Stimulated activated memory B cell treated with anti-CD40 and anti-IgM and Interleukin-4, amounts not matched to agents 10 μg/mL and 1 μg/mL and 100 μg/mL, for 72 hours (primary cell): Measurements from ENCODE around the gene MAPK8IP1.

ENCODE experiments used
- ATAC-seq: fragments of 150-1000 bp; cut with Tn5 transposase; 2 replicates; pipeline ENCODE4 v1.10.0; 2021
- H3K27ac Mint-ChIP-seq: one replicate; pipeline ENCODE4 v1.8.0; 2022; ENCODE audit warnings: mild to moderate bottlenecking, mixed read lengths
- H3K27me3 Mint-ChIP-seq: one replicate; pipeline ENCODE4 v1.8.0; 2022; ENCODE audit warnings: mixed read lengths
- H3K36me3 Mint-ChIP-seq: one replicate; pipeline ENCODE4 v1.8.0; 2022; ENCODE audit warnings: mixed read lengths
- H3K4me1 Mint-ChIP-seq: one replicate; pipeline ENCODE4 v1.8.0; 2022; ENCODE audit warnings: mixed read lengths
- H3K4me3 Mint-ChIP-seq: one replicate; pipeline ENCODE4 v1.8.0; 2022; ENCODE audit warnings: mild to moderate bottlenecking, moderate library complexity, mixed read lengths
- H3K9me3 Mint-ChIP-seq: one replicate; pipeline ENCODE4 v1.8.0; 2022; ENCODE audit warnings: mixed read lengths

The MAPK8IP1 gene

DNA sequence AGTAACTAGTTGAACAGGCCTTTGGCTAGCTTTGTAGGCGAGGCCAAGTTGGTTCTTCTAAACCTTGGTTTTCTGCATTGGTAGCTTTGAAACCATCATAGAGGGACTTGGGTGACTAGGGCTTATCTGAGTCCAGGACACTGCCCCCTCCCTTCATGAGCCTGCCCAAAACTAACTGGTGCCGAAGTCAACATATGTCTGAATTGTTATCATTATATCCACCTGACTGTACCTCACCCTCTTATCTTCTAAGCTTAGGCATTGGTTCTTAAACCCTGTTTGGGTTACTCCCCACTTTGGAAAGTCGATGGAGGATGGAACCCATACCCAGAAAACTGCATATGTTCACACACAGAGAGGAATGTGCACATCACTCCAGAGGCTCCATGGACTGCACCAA, 7.6 kb upstream of the MAPK8IP1 start:
- no peak overlapping the region for H3K27ac Mint-ChIP-seq
- no peaks in the 10 kb centered on the region for H3K27me3 Mint-ChIP-seq
- ATAC-seq, result no peak
- peaks cover 78% of the 10 kb centered on the region for H3K36me3 Mint-ChIP-seq
- no peaks in the 10 kb centered on the region for H3K9me3 Mint-ChIP-seq
- H3K4me1 Mint-ChIP-seq, result no peaks in the 10 kb centered on the region
- H3K4me3 Mint-ChIP-seq, result no peak overlapping the region

DNA sequence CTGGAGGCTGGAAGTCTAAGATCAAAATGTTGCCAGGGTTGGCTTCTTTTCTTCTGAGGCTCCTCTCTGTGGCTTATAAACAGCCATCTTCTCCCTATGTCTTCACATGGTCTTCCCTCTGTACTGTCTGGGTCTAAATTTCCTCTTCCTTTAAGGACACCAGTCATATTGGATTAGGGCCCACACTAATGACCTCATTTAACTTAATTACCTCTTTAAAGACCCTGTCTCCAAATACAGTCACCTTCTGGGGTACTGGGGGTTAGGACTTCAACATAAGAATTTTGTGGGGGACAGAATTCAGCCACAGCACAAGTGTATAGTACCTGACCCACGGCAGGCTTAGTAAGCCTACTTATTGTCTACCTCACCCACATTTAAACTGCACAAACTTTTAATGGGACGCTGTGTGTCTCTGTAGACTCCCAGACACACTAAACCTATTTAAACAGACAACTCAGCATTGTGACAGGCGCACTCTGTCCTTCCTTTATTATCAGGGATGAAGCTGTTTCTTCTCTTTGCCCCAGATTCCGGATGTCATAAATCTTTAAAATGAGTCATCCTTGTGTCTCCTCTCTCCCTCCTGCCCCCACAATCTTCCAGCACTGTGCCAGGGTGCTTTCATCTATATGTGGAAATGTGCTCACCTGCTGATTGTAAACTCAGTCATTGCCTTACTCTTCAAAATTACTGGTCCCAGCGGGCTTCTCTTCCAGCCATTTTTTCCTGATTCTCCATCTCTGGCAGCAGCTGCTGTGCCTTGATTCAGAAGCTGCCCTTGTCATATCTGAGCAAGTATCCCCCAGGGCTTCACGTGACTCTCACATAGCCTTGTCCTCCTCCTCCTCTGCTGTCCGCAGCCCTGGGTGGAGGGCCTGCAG, 5.4 kb upstream of the MAPK8IP1 start:
- no peak for ATAC-seq
- Mint-ChIP-seq H3K9me3 (no peaks in the 10 kb centered on the region), H3K4me3 (no peak overlapping the region), H3K4me1 (peaks cover 10% of the 10 kb centered on the region), H3K27ac (no peak overlapping the region), H3K36me3 (peaks cover 65% of the 10 kb centered on the region), H3K27me3 (no peaks in the 10 kb centered on the region)

DNA sequence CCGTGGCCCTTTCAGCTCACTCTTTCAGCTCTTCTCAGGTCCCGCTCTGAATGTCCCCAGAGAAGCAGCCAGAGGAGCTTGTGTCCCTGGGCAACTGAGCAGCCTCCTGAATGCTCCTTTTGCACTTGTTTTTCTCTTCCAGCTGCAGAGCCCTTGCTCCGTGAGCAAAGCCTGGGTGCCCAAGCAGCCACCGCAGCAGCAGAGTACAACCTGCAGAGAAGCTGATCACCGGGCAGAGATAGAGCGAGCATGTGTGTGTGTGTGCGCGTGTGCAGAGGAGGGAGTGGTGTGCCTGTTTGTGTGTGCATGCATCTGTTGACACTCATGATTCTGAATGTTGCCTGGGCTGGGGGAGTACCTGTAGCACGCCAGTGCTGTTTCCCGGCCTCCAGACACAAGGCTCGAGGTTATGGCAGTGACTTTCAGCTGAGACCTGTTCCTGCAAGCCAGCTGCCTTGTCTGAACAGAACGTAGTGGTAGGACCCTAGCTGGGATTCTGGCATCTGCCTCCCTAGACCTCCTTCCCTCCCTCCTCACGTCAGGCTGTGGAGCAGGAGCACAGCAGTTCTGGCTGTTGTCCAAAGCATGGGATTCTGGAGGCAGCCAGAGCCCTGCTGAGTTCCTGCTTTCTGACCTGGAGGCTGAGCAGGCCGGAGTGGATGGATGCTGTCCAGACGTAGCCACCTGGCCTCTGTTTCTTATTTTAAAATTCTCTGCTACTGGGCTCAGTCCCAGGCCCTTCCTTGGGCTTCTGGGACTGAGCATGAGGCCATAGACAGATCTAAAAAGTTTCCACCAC, 4.5 kb upstream of the MAPK8IP1 start:
- Mint-ChIP-seq H3K4me3 (no peak overlapping the region), H3K4me1 (peaks cover 15% of the 10 kb centered on the region), H3K27ac (no peak overlapping the region), H3K9me3 (no peaks in the 10 kb centered on the region), H3K36me3 (peaks cover 60% of the 10 kb centered on the region), H3K27me3 (no peaks in the 10 kb centered on the region)
- no peak for ATAC-seq

- Mint-ChIP-seq H3K27ac (no peak overlapping the region), H3K4me1 (peaks cover 15% of the 10 kb centered on the region), H3K36me3 (peaks cover 55% of the 10 kb centered on the region), H3K9me3 (no peaks in the 10 kb centered on the region), H3K4me3 (no peak overlapping the region), H3K27me3 (no peaks in the 10 kb centered on the region)
- ATAC-seq, result no peak
Measured at GRCh38 chr11:45881708-45882368, 3.6 kb upstream of the MAPK8IP1 start.

GRCh38 chr11:45884596-45885185, 760 bp upstream of the MAPK8IP1 start:
- Mint-ChIP-seq H3K27me3 (peaks cover 4% of the 10 kb centered on the region), H3K4me3 (peak overlapping the region; percentile 79), H3K36me3 (peaks cover 35% of the 10 kb centered on the region), H3K9me3 (no peaks in the 10 kb centered on the region), H3K4me1 (peaks cover 15% of the 10 kb centered on the region), H3K27ac (no peak overlapping the region)
- no peak for ATAC-seq

DNA sequence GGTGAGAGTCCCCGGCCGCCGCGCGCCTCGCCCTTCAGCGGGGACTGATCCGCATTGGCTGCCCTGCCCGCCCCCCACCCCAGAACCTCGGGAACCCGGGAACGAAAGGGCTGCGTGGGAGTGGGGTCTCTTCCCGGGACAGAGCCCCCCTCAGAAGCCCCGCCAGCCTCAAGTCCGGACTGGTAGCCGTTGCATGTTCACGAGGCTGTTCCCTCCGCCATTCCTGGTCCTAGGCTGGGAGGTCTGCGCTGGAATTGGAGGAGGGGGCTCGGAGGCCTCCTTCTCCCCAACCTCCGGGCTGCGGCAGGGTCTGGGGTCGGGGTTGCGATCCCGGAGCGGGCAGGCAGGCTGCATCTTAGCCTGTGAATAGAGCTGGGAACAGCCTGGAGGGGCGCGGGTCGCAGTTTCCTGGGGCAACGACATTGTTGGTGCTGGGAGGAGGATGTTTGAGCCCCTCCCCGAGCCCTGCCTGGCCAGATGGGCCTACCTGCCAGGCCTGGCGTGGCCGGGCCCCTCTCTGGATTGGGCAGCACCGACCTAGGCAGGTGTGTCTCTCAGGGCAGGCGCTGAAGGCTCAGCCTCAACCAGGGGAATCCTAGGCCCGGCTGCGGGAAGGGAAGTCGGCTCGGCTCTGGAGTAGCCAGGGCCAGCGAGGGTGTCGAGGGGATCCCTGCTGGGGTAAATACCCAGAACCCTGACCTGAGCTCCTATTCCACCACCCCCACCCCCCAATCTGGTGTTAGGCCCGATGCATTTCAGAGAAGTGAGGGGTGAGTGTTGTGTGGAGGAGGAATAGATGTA, 670 bp downstream of the MAPK8IP1 start:
- H3K36me3 Mint-ChIP-seq, result peaks cover 24% of the 10 kb centered on the region
- ATAC-seq, result no peak
- peaks cover 15% of the 10 kb centered on the region for H3K4me1 Mint-ChIP-seq
- peaks cover 15% of the 10 kb centered on the region for H3K27me3 Mint-ChIP-seq
- H3K9me3 Mint-ChIP-seq, result no peaks in the 10 kb centered on the region
- H3K4me3 Mint-ChIP-seq, result peak overlapping the region; percentile 8
- no peak overlapping the region for H3K27ac Mint-ChIP-seq

GRCh38 chr11:45886816-45887520, 1.5 kb downstream of the MAPK8IP1 start:
- peaks cover 15% of the 10 kb centered on the region for H3K27me3 Mint-ChIP-seq
- H3K4me3 Mint-ChIP-seq, result peak overlapping the region; percentile 8
- no peak overlapping the region for H3K27ac Mint-ChIP-seq
- ATAC-seq, result no peak
- no peaks in the 10 kb centered on the region for H3K9me3 Mint-ChIP-seq
- peaks cover 16% of the 10 kb centered on the region for H3K36me3 Mint-ChIP-seq
- peaks cover 15% of the 10 kb centered on the region for H3K4me1 Mint-ChIP-seq

- no peak overlapping the region for H3K4me3 Mint-ChIP-seq
- H3K27me3 Mint-ChIP-seq, result peaks cover 15% of the 10 kb centered on the region
- no peak overlapping the region for H3K27ac Mint-ChIP-seq
- peaks cover 15% of the 10 kb centered on the region for H3K4me1 Mint-ChIP-seq
- peaks cover 10% of the 10 kb centered on the region for H3K36me3 Mint-ChIP-seq
- H3K9me3 Mint-ChIP-seq, result no peaks in the 10 kb centered on the region
- no peak for ATAC-seq
Measured at GRCh38 chr11:45887587-45887986, 2.1 kb downstream of the MAPK8IP1 start.

- H3K27ac Mint-ChIP-seq, result no peak overlapping the region
- no peak for ATAC-seq
Measured at GRCh38 chr11:45889555-45889954, 4.1 kb downstream of the MAPK8IP1 start.

DNA sequence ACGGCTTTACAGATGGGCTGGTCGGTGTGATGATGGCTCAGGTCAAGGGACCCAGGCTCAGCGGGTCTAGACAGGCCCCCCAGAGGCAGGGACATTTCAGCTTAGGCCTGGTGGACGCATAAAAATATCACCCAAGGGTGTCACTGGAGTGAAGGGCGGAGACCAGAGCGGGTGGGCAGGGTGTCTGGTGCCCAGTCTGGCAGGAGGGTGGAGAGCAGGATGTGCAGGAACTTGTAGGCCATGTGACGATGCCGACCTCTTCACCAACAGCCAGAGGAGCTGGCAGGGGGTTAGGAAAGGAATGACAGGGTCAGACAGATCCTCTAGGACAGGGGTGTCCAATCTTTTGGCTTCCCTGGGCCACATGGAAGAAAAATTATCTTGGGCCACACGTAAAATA, 4.5 kb downstream of the MAPK8IP1 start:
- H3K4me1 Mint-ChIP-seq, result peaks cover 5% of the 10 kb centered on the region
- H3K27ac Mint-ChIP-seq, result no peak overlapping the region
- H3K4me3 Mint-ChIP-seq, result no peak overlapping the region
- peaks cover 33% of the 10 kb centered on the region for H3K27me3 Mint-ChIP-seq
- ATAC-seq, result no peak
- H3K9me3 Mint-ChIP-seq, result no peaks in the 10 kb centered on the region
- peaks cover 4% of the 10 kb centered on the region for H3K36me3 Mint-ChIP-seq

More at GRCh38 chr11:45889555-45889954, 4.1 kb downstream of the MAPK8IP1 start:
- Mint-ChIP-seq H3K9me3 (no peaks in the 10 kb centered on the region), H3K36me3 (peaks cover 4% of the 10 kb centered on the region), H3K4me1 (peaks cover 9% of the 10 kb centered on the region), H3K27me3 (peaks cover 29% of the 10 kb centered on the region), H3K4me3 (no peak overlapping the region)

- ATAC-seq, result no peak
- H3K27ac Mint-ChIP-seq, result no peak overlapping the region
Measured at GRCh38 chr11:45890886-45891550, 5.6 kb downstream of the MAPK8IP1 start.

DNA sequence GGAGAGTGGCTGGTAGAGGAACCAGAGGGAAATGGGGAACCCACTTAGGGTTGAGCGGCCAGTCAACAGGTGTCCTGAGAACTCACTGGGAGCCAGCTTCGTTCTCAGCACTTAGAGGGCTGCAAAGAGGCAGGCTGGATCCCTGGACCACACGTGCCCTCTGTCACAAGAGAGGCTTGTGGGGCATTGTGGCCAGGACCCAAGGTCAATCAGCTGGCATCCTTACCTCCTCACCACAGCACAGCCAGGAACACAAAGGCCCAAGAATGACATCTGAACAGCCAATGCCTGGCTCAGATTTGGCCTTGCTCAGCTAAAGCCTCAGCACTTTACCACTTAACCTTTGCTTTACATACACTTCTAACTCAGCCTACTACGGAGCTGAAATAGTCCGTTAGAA, 7.4 kb downstream of the MAPK8IP1 start:
- no peak overlapping the region for H3K27ac Mint-ChIP-seq
- no peak for ATAC-seq
- H3K36me3 Mint-ChIP-seq, result peaks cover 4% of the 10 kb centered on the region
- no peaks in the 10 kb centered on the region for H3K4me1 Mint-ChIP-seq
- peaks cover 60% of the 10 kb centered on the region for H3K27me3 Mint-ChIP-seq
- no peaks in the 10 kb centered on the region for H3K9me3 Mint-ChIP-seq
- no peak overlapping the region for H3K4me3 Mint-ChIP-seq

More at GRCh38 chr11:45890886-45891550, 5.6 kb downstream of the MAPK8IP1 start:
- H3K27me3 Mint-ChIP-seq, result peaks cover 43% of the 10 kb centered on the region
- peaks cover 4% of the 10 kb centered on the region for H3K36me3 Mint-ChIP-seq
- H3K4me3 Mint-ChIP-seq, result no peak overlapping the region
- no peaks in the 10 kb centered on the region for H3K9me3 Mint-ChIP-seq
- no peaks in the 10 kb centered on the region for H3K4me1 Mint-ChIP-seq

GRCh38 chr11:45894555-45895247, 9.2 kb downstream of the MAPK8IP1 start:
- no peak for ATAC-seq
- Mint-ChIP-seq H3K27ac (no peak overlapping the region), H3K4me3 (no peak overlapping the region), H3K4me1 (peaks cover 11% of the 10 kb centered on the region), H3K36me3 (peaks cover 4% of the 10 kb centered on the region), H3K27me3 (peaks cover 70% of the 10 kb centered on the region), H3K9me3 (no peaks in the 10 kb centered on the region)
